ACHN (cell line): Measurements from ENCODE around the gene GUCD1.
"Not testable (repeated sequence)": the region's sequence is repeated elsewhere in the genome, so short reads cannot be mapped to it uniquely, and the experiment has no call there.

Experiments
- DNase-seq: peaks from one replicate; pipeline ENCODE4 v3.0.0-alpha.2; 2015
- in situ Hi-C: cut with HindIII; loops from 2 replicates; pipeline ENCODE4 v1.10.0; 2017; ENCODE audit warnings: low sequenced_read_pairs, low pct_ligation_motif_present, low pct_unique_long_range_greater_than_20kb

The GUCD1 gene

DNA sequence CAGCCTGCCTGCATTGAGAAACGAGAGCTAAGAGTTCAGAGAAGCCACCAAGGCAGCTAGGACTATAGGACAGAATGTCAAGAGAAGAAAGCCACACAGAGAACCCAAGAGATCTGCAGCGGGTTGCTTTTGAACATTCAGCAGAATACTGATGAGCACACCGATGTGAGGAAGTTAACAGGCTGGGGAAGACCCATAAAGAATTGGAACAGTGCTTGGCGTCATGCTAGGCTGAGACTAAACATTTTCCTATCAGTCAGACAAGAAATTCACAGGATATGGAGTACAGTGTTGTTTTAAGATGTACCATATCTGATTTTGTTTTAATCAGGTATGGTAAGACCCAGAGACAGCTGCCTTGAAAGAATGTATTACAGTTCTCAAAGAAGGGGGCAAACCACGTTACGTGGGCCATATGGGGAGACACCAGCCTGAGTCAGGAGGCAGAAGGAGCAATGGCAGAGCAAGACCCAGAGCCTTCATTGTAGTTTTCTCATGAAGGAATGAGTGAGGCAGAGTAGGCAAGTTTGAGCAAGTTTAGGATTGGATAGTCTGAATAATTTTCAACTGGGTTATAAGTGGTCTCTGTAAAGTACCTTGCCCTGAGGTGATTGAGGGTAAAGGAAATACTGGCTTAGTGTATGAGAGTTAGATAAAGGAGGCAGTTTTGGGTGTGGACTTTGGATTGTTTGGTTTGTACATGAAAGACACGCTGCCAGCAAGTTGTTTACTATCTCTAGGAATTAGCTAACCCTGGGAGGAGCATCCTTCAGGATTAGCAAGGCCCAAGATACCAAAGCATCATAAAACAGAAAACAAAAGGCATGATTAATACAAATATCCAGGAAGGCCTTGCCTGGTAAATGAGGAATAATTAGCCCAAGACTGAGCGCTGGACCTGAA is 23.7 kb upstream of the GUCD1 start:
- no peak for DNase-seq
- in situ Hi-C loops, result no loop called here

DNA sequence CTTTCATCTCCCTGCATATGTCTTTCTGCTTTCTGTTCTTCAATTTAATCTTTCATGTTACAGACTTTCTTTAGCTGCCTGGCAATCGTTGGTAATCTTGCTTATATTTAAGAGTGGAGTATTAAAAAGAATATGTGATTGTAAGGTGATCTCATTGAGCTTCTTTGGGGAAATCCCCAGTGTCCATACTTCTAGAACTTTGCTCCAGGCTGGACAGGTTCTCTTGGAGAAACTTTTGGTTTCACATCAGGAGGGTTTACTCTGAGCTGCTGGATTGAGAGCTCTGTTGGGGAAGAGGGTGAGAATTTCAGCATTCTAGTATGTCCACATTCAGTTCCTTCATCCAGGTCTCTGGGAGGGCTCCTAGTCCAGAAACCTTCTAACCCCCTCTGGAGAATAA is 21.8 kb upstream of the GUCD1 start:
- in situ Hi-C loops, result no loop called here
- no peak for DNase-seq

DNA sequence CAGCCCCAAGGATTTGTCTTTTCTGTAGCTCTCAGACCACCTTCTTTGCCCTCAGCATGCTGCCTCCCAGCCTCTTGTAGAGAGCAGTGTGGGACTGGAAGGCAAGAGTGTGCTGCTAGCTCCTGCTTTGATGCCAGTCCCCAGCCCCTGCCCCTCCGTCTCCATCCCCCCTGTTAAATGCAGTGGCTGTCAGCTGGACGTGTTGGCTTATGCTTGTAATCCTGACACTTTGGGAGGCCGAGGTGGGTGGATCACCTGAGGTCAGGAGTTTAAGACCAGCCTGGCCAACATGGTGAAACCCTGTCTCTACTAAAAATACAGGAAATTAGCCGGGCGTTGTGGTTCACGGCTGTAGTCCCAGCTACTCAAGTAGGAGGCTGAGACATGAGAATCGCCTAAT is 16.3 kb upstream of the GUCD1 start:
- in situ Hi-C loops, result no loop called here

GRCh38 chr22:24567668-24568067 is 12.7 kb upstream of the GUCD1 start:
- in situ Hi-C loops, result no loop called here
- DNase-seq, result no peak

More for the DNA sequence above, 16.3 kb upstream of the GUCD1 start:
- DNase-seq, result no peak

DNA sequence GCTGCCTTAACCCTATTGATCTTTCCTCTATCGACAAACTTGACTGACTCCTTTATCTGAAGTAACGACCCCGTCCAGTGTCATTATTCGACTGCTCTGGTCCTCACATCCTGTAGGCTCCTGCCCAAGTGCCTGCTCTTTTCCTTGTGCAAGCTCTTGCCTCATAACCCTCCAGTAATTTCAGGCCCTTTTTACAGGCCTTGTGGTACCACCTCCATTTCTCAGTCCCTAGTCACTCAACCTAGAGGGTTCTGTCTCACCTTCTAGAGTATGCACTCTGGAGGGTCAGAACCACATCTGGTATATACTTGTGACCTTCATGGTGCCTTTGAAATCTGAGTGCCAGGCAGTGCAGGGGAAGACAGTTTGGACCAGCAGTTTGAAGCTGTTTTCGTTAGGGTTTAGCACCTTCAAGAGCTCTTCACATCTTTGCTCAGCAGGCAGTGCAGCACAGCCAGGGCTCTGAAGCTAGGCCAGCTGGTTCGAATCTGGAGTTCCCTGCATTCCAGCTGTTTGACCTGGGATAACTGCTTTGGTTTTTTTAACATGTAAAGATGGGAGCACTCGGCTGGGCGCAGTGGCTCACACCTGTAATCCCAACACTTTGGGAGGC is 12.1 kb upstream of the GUCD1 start:
- in situ Hi-C loops, result no loop called here
- no peak for DNase-seq

GRCh38 chr22:24565077-24565476 is 10.1 kb upstream of the GUCD1 start:
- in situ Hi-C loops, result no loop called here
- no peak for DNase-seq

DNA sequence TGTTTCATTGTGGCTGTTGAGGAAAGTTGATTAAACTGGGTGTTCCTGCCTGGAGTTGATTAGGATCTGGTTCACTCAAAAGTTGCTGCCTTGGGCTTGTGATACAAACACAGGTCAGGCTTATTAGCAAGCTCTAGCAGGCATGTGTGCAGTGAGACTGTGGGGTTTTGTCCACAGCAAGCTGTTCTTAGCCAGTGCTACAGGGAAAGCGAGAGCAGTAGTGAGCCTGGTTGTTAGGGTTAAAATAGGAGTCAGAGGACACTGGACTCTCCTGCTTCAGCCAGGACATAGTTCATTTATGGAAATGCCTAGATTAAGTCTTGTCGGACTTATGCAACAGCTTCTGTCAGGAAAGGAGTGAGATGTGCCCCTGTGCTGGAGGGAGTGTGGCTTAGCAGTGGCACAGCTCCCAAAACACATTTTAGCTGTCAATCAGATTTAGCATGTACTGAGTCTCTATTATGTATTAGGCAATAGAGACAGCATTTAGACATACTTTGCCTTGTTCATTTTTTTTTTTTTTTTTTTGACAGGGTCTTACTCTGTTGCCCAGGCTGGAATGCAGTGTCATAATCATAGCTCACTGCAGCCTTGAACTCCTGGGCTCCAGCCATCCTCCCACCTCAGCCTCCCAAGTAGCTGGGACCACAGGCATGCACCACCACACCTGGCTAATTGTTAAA is 9.6 kb upstream of the GUCD1 start:
- in situ Hi-C loops, result no loop called here
- no peak for DNase-seq

DNA sequence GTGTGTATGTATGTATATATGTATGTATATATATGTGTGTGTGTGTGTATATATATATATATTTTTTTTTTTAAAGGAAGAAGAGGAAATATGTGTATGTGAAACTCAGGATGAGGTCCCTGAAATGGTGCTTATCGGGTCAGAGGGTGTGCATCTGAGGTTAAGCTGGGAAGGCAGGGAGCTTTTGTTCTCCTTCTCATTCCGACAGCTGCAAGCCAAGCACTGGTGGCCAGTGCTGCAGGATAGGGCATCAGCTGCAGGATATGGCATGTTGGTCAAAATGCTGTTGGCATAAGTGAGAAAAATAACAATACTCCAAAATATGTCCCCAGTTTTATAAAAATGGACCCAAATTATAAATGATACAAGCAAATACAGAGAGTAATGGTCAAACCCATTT is 8.3 kb upstream of the GUCD1 start:
- no peak for DNase-seq
- in situ Hi-C loops, result no loop called here

DNA sequence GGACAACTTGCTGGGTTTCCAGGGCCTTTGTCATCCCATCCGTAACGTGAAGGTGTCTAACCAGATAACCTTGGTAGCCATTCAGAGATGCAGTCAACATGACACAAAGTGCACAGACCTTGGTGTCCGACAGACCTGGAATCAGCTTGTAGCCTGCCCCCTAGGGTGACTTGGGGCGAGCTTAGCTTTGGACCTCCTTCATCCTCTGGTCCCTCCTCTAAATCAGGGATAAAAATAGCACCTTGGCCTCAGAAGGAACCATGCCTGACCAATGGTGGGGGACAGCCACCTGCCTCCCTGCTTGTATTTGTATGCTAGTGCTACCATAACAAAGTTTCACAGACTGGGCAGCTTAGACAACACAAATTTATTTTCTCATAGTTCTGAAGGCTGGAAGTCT is 4.5 kb upstream of the GUCD1 start:
- DNase-seq, result no peak
- in situ Hi-C loops, result no loop called here

GRCh38 chr22:24555165-24556039 is 464 bp upstream of the GUCD1 start, which contains the start of gene SNRPD3:
Gene SNRPD3, plus strand, starts transcription at chr22:24555999. Its CDS starts 1,676 bp downstream, at chr22:24557675.
- peak; percentile 96 for DNase-seq
- in situ Hi-C loops, result no loop called here

GRCh38 chr22:24553597-24554312 is 1.2 kb downstream of the GUCD1 start:
- DNase-seq, result no peak
- in situ Hi-C loops, result no loop called here

DNA sequence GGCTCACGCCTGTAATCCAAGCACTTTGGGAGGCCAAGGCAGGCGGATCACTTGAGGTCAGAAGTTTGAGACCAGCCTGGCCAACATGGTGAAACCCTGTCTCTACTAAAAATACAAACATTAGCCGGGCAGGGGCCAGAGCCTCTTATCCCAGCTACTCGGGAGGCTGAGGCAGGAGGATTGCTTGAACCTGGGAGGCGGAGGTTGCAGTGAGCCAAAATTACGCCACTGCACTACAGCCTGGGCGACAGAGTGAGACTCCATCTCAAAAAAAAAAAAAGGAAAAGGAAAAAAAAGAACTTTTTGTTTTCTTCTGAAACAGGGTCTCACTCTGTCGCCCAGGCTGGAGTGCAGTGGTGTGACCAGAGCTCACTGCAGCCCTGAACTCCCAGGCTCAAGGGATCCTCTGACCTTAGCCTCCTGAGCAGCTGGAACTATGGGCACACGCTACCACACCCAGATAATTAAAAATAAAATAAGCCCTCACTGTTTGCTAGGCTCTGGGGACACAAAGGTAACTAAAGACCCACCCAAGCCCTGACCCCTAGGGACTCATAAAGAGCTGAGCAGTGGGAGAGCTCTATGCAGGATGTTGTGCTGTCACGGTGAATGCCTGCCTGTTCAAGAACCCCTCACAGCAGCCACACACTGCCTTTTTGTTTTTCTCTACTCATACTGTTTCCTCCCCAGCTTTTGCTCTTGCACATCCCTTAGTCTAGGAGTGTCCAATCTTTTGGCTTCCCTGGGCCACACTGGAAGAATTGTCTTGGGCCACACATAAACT is 2.2 kb downstream of the GUCD1 start:
- not testable (repeated sequence) for DNase-seq

DNA sequence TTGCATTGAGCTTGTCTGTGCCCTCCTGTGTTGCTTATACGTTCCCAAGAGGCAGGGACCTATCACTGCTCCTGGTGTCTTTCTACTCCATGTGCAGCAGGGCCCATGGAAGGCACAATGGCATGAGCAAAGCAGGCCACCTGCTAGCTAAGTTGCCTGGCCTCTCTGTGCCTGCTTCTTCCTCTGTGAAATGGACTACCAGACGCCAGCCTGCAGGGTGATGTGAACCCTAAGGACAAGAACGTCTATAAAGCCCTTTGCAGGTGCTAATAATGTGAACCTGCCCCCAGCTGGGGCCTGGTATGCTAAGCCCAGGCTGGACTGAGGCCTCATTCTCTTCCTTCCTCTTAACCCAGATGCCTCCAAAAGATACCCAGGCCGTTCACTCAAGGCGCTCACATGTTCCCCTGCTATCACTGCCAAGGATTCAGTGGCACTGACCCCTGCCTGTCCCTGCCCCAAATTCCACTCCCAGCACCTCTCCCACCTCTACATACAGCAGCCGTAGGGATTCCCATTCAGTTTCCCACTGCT is 4.0 kb downstream of the GUCD1 start:
- in situ Hi-C loops, result no loop called here
- DNase-seq, result no peak

More for the DNA sequence above, 2.2 kb downstream of the GUCD1 start:
- in situ Hi-C loops, result not testable (repeated sequence)

DNA sequence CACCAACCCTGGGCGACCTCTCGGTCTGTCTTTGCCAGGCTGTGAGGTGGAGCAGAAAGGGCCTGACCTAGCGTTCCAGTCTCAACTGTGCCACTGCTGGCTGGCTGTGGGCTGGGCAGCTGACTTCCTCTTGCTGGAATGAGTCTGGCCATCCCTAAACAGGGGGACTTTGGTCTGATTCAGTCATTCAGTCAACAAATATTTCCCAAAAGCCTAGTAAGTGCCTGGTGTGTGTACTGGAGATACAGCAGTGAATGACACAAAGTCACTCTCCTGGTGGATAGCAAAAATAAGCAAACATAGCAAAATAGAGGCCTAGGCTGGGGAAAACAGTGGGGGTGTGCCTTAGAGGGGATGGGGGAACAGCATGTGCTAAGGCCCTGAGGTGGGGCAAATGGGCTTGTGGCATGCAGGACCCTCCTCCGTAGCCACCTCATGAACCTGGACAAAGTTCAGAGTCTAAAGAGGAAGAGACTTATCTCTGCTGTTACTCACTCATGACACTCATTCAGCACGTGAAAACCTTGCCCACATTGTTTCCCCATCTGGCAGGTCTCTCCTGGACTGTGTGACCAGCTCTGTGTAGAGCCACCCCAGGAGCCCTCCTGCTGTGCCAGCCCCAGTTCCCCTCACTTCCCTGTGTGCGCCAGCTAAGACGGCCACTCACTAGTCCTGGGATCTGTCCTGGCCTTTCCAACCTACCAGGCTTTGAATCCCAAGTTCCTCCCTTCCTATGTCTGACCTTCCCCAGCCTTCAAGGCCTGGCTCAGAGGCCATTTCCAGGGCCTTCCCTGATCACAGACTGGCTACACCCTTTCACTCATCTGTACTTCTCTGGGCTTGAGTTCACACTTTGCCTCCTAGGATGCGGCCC is 4.7 kb downstream of the GUCD1 start:
- no peak for DNase-seq
- in situ Hi-C loops, result no loop called here

DNA sequence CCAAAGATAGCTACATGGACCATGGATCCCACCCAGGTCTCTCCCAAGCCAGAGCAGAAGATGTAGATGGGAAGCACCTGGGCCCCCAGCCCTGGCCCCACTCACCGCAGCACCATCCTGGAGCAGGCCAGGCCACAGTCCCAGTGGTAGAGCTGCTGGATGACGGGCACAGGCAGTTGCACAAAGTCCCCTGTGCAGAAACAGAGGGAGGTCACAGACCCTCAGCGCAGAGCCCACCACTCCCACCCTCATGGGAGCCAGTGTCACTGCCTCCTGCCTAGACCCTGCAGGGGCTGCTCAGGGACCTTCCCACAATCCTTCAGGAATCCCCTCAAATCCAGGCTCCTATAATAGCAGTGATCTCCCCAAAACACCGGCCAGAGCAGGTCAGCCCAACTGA is 6.1 kb downstream of the GUCD1 start:
- DNase-seq, result no peak
- in situ Hi-C loops, result no loop called here

DNA sequence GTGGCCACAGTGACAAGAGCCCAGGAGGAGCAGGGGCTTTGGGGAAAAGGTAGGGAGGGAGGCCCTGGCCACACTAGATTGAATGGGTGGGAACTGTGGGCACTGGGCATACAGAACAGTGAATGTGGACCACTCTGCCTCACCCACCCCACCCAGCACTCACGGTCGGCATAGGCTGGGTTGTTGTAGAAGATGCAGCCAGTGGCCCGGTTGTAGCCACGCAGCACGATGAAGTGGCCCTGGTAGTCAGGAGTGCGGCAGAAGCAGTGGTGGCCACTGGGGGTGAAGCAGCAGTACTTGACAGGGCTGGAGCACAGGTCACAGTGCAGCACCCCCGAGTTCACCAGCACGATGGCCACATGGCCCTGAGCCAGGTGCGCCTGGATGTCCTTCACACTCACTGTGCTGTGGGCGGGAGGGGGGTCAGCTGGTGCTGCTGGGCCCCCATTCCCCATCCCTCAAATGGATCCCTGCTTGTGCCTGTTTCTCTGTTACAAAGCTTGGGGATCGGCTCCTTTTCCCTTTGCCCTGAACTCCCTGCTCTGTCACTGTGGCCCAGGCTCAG is 11.2 kb downstream of the GUCD1 start:
- DNase-seq, result no peak
- in situ Hi-C loops, result no loop called here
